Measurements from ENCODE around the gene VSIR. TPM values are rescaled to one million over a fixed set of nuclear protein-coding genes. Genes with fewer than 3 reads are reported as not detected.

The VSIR gene
- total and polyA plus RNA-seq, 2 experiments from 2014 or later: 81.6 to 153 TPM

GRCh38 chr10:71799112-71799511 is 25.8 kb upstream of the VSIR start:
- Histone ChIP-seq H4K20me1 (ENCODE audit: insufficient read depth) (no peaks in the 10 kb centered on the region), H3K79me2 (ENCODE audit: insufficient read depth) (no peaks in the 10 kb centered on the region), H3K27me3 (replicated peaks; ENCODE audit: insufficient read depth) (no peaks in the 10 kb centered on the region), H3K4me3 (no peak overlapping the region), H3K36me3 (ENCODE audit: low read depth) (no peaks in the 10 kb centered on the region), H3K4me2 (ENCODE audit: unreplicated experiment) (no peak overlapping the region), H3F3A (ENCODE audit: insufficient read depth) (no peaks in the 10 kb centered on the region), H3K4me1 (ENCODE audit: insufficient read depth) (no peaks in the 10 kb centered on the region), H2AFZ (no peak overlapping the region), H3K9me2 (ENCODE audit: insufficient read depth) (no peaks in the 10 kb centered on the region), H3K9me3 (ENCODE audit: low read depth) (no peaks in the 10 kb centered on the region), H3K27ac (no peak overlapping the region), H3K9ac (no peak overlapping the region)
- DNase-seq: no peak
- in situ Hi-C loops (cut with MboI): no loop called here
- 63 to 64% methylated on average over 10 of the region's 10 CpGs for WGBS, 2 experiments (ENCODE audit: low coverage in 1 of 2, low lambda C conversion rate in 2 of 2, missing lambda C conversion rate in 2 of 2)
- TF ChIP-seq EZH2 (IDR thresholded peaks at IDR 0.05; ENCODE audit: insufficient read depth, poor library complexity, severe bottlenecking) (no peak), EZH2phosphoT487 (IDR thresholded peaks at IDR 0.05; ENCODE audit: insufficient read depth, low read depth) (no peak)

GRCh38 chr10:71798308-71798624 is 24.9 kb upstream of the VSIR start:
- H3K27me3 ChIP-seq (replicated peaks; ENCODE audit: insufficient read depth): no peaks in the 10 kb centered on the region
- H3K4me2 ChIP-seq (ENCODE audit: unreplicated experiment): no peak overlapping the region
- H3K4me1 ChIP-seq (ENCODE audit: insufficient read depth): no peaks in the 10 kb centered on the region
- TF ChIP-seq EZH2 (IDR thresholded peaks at IDR 0.05; ENCODE audit: insufficient read depth, poor library complexity, severe bottlenecking) (no peak), EZH2phosphoT487 (IDR thresholded peaks at IDR 0.05; ENCODE audit: insufficient read depth, low read depth) (no peak)
- H4K20me1 ChIP-seq (ENCODE audit: insufficient read depth): no peaks in the 10 kb centered on the region
- in situ Hi-C loops (cut with MboI): no loop called here
- H3F3A ChIP-seq (ENCODE audit: insufficient read depth): no peaks in the 10 kb centered on the region
- no peak overlapping the region for H3K4me3 ChIP-seq
- H3K9me3 ChIP-seq (ENCODE audit: low read depth): no peaks in the 10 kb centered on the region
- no peaks in the 10 kb centered on the region for H3K9me2 ChIP-seq (ENCODE audit: insufficient read depth)
- no peak overlapping the region for H2AFZ ChIP-seq
- DNase-seq: no peak
- WGBS, 2 experiments (ENCODE audit: low coverage in 1 of 2, low lambda C conversion rate in 2 of 2, missing lambda C conversion rate in 2 of 2): 59 to 61% methylated on average over 6 of the region's 6 CpGs
- H3K27ac ChIP-seq: no peak overlapping the region
- no peaks in the 10 kb centered on the region for H3K79me2 ChIP-seq (ENCODE audit: insufficient read depth)
- H3K36me3 ChIP-seq (ENCODE audit: low read depth): no peaks in the 10 kb centered on the region
- no peak overlapping the region for H3K9ac ChIP-seq

- TF ChIP-seq EZH2phosphoT487 (IDR thresholded peaks at IDR 0.05; ENCODE audit: insufficient read depth, low read depth): no peak
- no peak for TF ChIP-seq EZH2 (IDR thresholded peaks at IDR 0.05; ENCODE audit: insufficient read depth, poor library complexity, severe bottlenecking)
- DNase-seq: no peak
- H3F3A ChIP-seq (ENCODE audit: insufficient read depth): no peaks in the 10 kb centered on the region
Observed at GRCh38 chr10:71797533-71798307, 24.4 kb upstream of the VSIR start.

GRCh38 chr10:71796749-71797405 is 23.6 kb upstream of the VSIR start:
- TF ChIP-seq EZH2phosphoT487 (IDR thresholded peaks at IDR 0.05; ENCODE audit: insufficient read depth, low read depth) (no peak), EZH2 (IDR thresholded peaks at IDR 0.05; ENCODE audit: insufficient read depth, poor library complexity, severe bottlenecking) (no peak)
- in situ Hi-C loops (cut with MboI): no loop called here
- 59 to 65% methylated on average over 7 of the region's 7 CpGs for WGBS, 2 experiments (ENCODE audit: low coverage in 1 of 2, low lambda C conversion rate in 2 of 2, missing lambda C conversion rate in 2 of 2)
- Histone ChIP-seq H3K36me3 (ENCODE audit: low read depth) (no peaks in the 10 kb centered on the region), H2AFZ (no peak overlapping the region), H3K27ac (no peak overlapping the region), H4K20me1 (ENCODE audit: insufficient read depth) (no peaks in the 10 kb centered on the region), H3K79me2 (ENCODE audit: insufficient read depth) (no peaks in the 10 kb centered on the region), H3K4me3 (no peak overlapping the region), H3K9ac (no peak overlapping the region), H3K9me3 (ENCODE audit: low read depth) (no peaks in the 10 kb centered on the region), H3K4me1 (ENCODE audit: insufficient read depth) (no peaks in the 10 kb centered on the region), H3K4me2 (ENCODE audit: unreplicated experiment) (no peak overlapping the region), H3K27me3 (replicated peaks; ENCODE audit: insufficient read depth) (no peaks in the 10 kb centered on the region), H3F3A (ENCODE audit: insufficient read depth) (no peaks in the 10 kb centered on the region), H3K9me2 (ENCODE audit: insufficient read depth) (no peaks in the 10 kb centered on the region)
- no peak for DNase-seq

More at GRCh38 chr10:71797533-71798307, 24.4 kb upstream of the VSIR start:
- Histone ChIP-seq H3K4me2 (ENCODE audit: unreplicated experiment) (no peak overlapping the region), H2AFZ (no peak overlapping the region), H4K20me1 (ENCODE audit: insufficient read depth) (no peaks in the 10 kb centered on the region), H3K4me1 (ENCODE audit: insufficient read depth) (no peaks in the 10 kb centered on the region), H3K36me3 (ENCODE audit: low read depth) (no peaks in the 10 kb centered on the region), H3K9me3 (ENCODE audit: low read depth) (no peaks in the 10 kb centered on the region), H3K4me3 (no peak overlapping the region), H3K79me2 (ENCODE audit: insufficient read depth) (no peaks in the 10 kb centered on the region), H3K27ac (no peak overlapping the region), H3K27me3 (replicated peaks; ENCODE audit: insufficient read depth) (no peaks in the 10 kb centered on the region), H3K9ac (no peak overlapping the region), H3K9me2 (ENCODE audit: insufficient read depth) (no peaks in the 10 kb centered on the region)
- WGBS, 2 experiments (ENCODE audit: low coverage in 1 of 2, low lambda C conversion rate in 2 of 2, missing lambda C conversion rate in 2 of 2): 62 to 67% methylated on average over 9 to 10 of the region's 10 CpGs
- in situ Hi-C loops (cut with MboI): no loop called here

Measured in GM23248 (cell line).